ENCODE results near the gene RUNX2.
"Not testable (repeated sequence)": the region's sequence is repeated elsewhere in the genome, so short reads cannot be mapped to it uniquely, and the experiment has no call there.

The RUNX2 gene

GRCh38 chr6:45668705-45669104 is 340.6 kb downstream of the RUNX2 start:
- FAIRE-seq: no peak
- no peak for DNase-seq (ENCODE audit: insufficient read length)
- TF ChIP-seq POLR2A (IDR thresholded peaks at IDR 0.05; ENCODE audit: low read depth, low read length): no peak
- TF ChIP-seq TAF1 (IDR thresholded peaks at IDR 0.05; ENCODE audit: borderline replicate concordance, low read depth, low read length): no peak
- TF ChIP-seq POLR2AphosphoS5 (IDR thresholded peaks at IDR 0.05; ENCODE audit: low read depth, low read length): no peak

- FAIRE-seq; DNase-seq (ENCODE audit: insufficient read length): not testable (repeated sequence)
Observed at GRCh38 chr6:45673167-45673566, 345.0 kb downstream of the RUNX2 start.

DNA sequence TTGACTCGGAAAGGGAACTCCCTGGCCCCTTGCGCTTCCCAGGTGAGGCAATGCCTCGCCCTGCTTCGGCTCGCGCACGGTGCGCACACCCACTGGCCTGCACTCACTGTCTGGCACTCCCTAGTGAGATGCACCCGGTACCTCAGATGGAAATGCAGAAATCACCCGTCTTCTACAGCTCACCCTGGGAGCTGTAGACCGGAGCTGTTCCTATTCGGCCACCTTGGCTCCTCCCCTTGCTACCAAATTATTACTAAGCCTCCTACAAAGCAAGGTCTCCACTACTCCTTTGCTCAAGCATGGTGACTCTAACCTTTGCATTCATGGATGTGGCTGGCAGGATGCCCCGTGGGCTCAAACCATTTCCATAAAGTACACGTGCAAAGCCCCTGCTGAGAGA is 347.0 kb downstream of the RUNX2 start:
- FAIRE-seq; DNase-seq (ENCODE audit: insufficient read length): not testable (repeated sequence)

- TF ChIP-seq TAF1 (IDR thresholded peaks at IDR 0.05; ENCODE audit: borderline replicate concordance, low read depth, low read length) (no peak), POLR2AphosphoS5 (IDR thresholded peaks at IDR 0.05; ENCODE audit: low read depth, low read length) (no peak), POLR2A (IDR thresholded peaks at IDR 0.05; ENCODE audit: low read depth, low read length) (no peak)
- FAIRE-seq (no peak), DNase-seq (ENCODE audit: insufficient read length) (no peak)
Observed at GRCh38 chr6:45675634-45676033, 347.5 kb downstream of the RUNX2 start.

GRCh38 chr6:45676380-45676779 is 348.2 kb downstream of the RUNX2 start:
- DNase-seq (ENCODE audit: insufficient read length) (no peak), FAIRE-seq (no peak)
- no peak for TF ChIP-seq POLR2AphosphoS5 (IDR thresholded peaks at IDR 0.05; ENCODE audit: low read depth, low read length)
- no peak for TF ChIP-seq TAF1 (IDR thresholded peaks at IDR 0.05; ENCODE audit: borderline replicate concordance, low read depth, low read length)
- no peak for TF ChIP-seq POLR2A (IDR thresholded peaks at IDR 0.05; ENCODE audit: low read depth, low read length)

GRCh38 chr6:45677381-45678284 is 349.5 kb downstream of the RUNX2 start:
- no peak for TF ChIP-seq POLR2AphosphoS5 (IDR thresholded peaks at IDR 0.05; ENCODE audit: low read depth, low read length)
- TF ChIP-seq TAF1 (IDR thresholded peaks at IDR 0.05; ENCODE audit: borderline replicate concordance, low read depth, low read length): no peak
- TF ChIP-seq POLR2A (IDR thresholded peaks at IDR 0.05; ENCODE audit: low read depth, low read length): no peak
- FAIRE-seq (no peak), DNase-seq (ENCODE audit: insufficient read length) (no peak)

DNA sequence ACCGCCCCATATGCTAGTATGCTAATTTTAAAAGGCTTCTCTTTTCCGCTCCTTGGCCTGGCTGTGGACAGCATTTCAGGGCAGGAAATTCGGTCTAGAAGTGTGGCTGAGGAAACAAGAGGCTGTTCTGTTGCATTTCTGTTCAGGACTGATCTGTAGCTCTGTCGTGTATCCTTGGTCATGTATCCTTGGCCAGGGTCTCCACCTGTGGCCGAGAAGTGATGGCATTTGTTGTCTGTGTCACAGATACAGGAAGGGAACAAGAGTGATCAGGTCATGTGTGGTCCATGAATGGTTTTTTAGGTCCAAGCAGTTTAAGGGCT is 350.1 kb downstream of the RUNX2 start:
- DNase-seq (ENCODE audit: insufficient read length) (no peak), FAIRE-seq (no peak)

DNA sequence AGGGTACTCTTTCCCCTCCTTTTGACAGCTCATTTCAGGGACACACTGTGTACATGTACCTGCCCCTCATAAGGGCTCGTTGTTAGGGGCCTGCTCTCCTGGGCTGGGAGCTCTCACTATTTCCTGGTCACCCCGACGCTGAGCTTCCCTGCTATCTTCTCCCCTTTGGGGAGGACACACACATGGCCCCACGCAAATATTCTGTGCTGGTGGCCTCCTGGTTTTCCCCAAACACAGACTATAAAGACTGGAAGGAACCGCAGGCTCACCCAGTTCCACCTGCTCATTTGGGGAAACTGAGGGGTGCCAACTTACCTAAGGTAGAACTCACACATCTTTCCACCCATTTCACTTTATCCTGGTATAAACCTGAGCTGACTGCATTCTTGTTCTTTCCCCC is 351.0 kb downstream of the RUNX2 start:
- TF ChIP-seq POLR2A (IDR thresholded peaks at IDR 0.05; ENCODE audit: low read depth, low read length) (no peak), POLR2AphosphoS5 (IDR thresholded peaks at IDR 0.05; ENCODE audit: low read depth, low read length) (no peak), TAF1 (IDR thresholded peaks at IDR 0.05; ENCODE audit: borderline replicate concordance, low read depth, low read length) (no peak)
- FAIRE-seq (no peak), DNase-seq (ENCODE audit: insufficient read length) (no peak)

More for the DNA sequence above, 350.1 kb downstream of the RUNX2 start:
- TF ChIP-seq POLR2A (IDR thresholded peaks at IDR 0.05; ENCODE audit: low read depth, low read length) (no peak), TAF1 (IDR thresholded peaks at IDR 0.05; ENCODE audit: borderline replicate concordance, low read depth, low read length) (no peak), POLR2AphosphoS5 (IDR thresholded peaks at IDR 0.05; ENCODE audit: low read depth, low read length) (no peak)

DNA sequence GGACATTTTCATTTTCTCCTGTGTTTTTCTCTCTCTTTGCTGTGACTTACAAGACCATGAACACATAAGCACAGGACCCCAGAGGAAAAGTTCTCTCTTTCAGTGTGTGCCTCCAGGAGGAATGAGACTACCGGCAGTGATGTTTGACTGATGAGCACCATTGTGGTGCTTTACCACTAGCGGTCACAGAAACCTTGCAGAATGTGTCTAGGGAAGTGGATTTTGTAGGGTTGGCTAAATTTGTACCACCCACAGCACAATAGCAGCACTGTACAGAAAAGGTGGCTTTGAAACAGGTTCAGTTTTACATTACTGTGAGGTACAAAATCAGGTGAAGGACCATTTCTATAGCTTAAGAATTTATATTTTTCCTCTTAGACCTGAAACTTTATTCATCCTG is 351.5 kb downstream of the RUNX2 start:
- no peak for FAIRE-seq
- DNase-seq (ENCODE audit: insufficient read length): no peak

DNA sequence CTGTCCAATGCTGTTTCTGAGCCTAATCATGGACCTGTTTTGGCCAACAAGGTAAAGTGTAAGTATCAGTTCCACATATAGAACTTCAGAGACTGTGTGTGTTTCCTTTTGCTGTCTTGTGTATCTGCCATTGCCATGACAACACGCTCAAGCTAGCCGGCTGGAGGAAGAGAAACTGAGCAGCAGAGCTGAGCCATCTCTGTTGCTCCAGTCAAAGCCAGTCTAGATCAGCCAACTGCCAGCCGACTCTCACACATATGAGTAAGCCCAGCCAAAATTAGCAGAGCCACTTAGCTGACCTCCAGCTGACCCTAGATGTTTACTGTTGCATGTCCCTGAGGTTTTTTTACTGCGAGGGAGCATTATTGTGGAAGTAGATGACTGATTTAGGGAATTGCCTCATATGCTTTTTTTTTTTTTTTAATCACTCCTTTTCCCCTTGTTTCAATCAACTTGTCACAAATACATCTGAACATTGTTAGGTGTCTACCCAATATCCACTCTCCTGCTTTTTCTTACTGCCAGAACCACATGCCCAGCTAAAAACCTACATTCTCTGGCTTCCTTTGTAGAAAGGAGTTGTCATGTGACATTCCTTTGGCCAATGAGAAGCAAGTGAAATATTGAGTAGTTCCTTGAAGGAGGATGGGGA is 353.9 kb downstream of the RUNX2 start:
- TF ChIP-seq POLR2AphosphoS5 (IDR thresholded peaks at IDR 0.05; ENCODE audit: low read depth, low read length) (peak; percentile 46; the same call in 1 of the 2 replicates), TAF1 (IDR thresholded peaks at IDR 0.05; ENCODE audit: borderline replicate concordance, low read depth, low read length) (no peak)
- FAIRE-seq: peak; percentile 99

More for the DNA sequence above, 351.5 kb downstream of the RUNX2 start:
- no peak for TF ChIP-seq TAF1 (IDR thresholded peaks at IDR 0.05; ENCODE audit: borderline replicate concordance, low read depth, low read length)
- TF ChIP-seq POLR2A (IDR thresholded peaks at IDR 0.05; ENCODE audit: low read depth, low read length): no peak
- no peak for TF ChIP-seq POLR2AphosphoS5 (IDR thresholded peaks at IDR 0.05; ENCODE audit: low read depth, low read length)

DNA sequence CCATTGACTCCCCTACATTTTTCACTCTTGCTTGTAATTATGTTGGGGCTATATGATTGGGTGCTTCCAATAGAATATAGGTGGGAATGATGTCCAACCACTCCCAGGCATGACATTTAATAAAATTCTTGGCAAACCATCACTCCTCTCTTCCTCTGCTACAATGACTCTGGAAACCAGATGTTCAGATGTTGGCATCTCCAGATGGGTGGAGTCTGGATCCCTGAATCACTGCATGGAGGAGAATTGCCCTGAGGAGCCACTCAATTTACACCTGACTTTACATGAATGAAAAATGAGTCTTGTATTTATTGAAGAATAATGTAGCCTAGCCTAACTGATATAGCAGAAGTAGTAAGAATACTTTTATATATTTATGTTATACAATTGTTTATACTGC is 356.3 kb downstream of the RUNX2 start:
- TF ChIP-seq POLR2A (IDR thresholded peaks at IDR 0.05; ENCODE audit: low read depth, low read length): no peak
- TF ChIP-seq POLR2AphosphoS5 (IDR thresholded peaks at IDR 0.05; ENCODE audit: low read depth, low read length): no peak
- FAIRE-seq (no peak), DNase-seq (ENCODE audit: insufficient read length) (no peak)

More for the DNA sequence above, 353.9 kb downstream of the RUNX2 start:
- peak; percentile 42 for DNase-seq (ENCODE audit: insufficient read length)

GRCh38 chr6:45685076-45685475 is 356.9 kb downstream of the RUNX2 start:
- FAIRE-seq: no peak
- TF ChIP-seq TAF1 (IDR thresholded peaks at IDR 0.05; ENCODE audit: borderline replicate concordance, low read depth, low read length): no peak
- TF ChIP-seq POLR2A (IDR thresholded peaks at IDR 0.05; ENCODE audit: low read depth, low read length): no peak
- TF ChIP-seq POLR2AphosphoS5 (IDR thresholded peaks at IDR 0.05; ENCODE audit: low read depth, low read length): no peak

More at GRCh38 chr6:45685076-45685475, 356.9 kb downstream of the RUNX2 start:
- DNase-seq (ENCODE audit: insufficient read length): no peak
